ENCODE results near the gene CACNG6. TPM values are rescaled to one million over a fixed set of nuclear protein-coding genes. Genes with fewer than 3 reads are reported as not detected.

The CACNG6 gene
- total RNA-seq, 5 donors from 2014 or later (not counting 1 experiment from before 2014, with no cell fraction given) = not detected

- Histone ChIP-seq H3K4me1 (ENCODE audit: control insufficient read depth in 1 of 2, extremely low read depth in 1 of 2, insufficient read depth in 2 of 2, low read length in 2 of 2) (no peaks in the 10 kb centered on the region), H3K9me3 (no peaks in the 10 kb centered on the region), H3K27ac (ENCODE audit: low read length) (no peak overlapping the region), H3K27me3 (replicated peaks in 1 of 2; ENCODE audit: control insufficient read depth in 2 of 2, extremely low read depth in 1 of 2, insufficient read depth in 2 of 2, low read length in 1 of 2) (peaks cover 16 to 54% of the 10 kb centered on the region in 2 experiments), H3K36me3 (ENCODE audit: control insufficient read depth in 2 of 2, extremely low read depth in 1 of 2, insufficient read depth in 1 of 2, low read length in 1 of 2) (no peaks in the 10 kb centered on the region), H3K4me3 (ENCODE audit: control insufficient read depth in 1 of 2, extremely low read depth in 1 of 2, low read length in 1 of 2) (no peak overlapping the region)
- no peak overlapping the region for H3K27ac Mint-ChIP-seq
- WGBS (ENCODE audit: insufficient coverage) = 13% methylated on average over 5 of the region's 14 CpGs
- H3K27me3 Mint-ChIP-seq = peaks cover 62 to 65% of the 10 kb centered on the region in 2 donors
- CTCF ChIA-PET = no interaction called here
- no peak for DNase-seq
- no peak for ATAC-seq (replicated peaks in 1 of 4)
- POLR2A ChIA-PET = no interaction called here
- H3K36me3 Mint-ChIP-seq = no peaks in the 10 kb centered on the region
- H3K9me3 Mint-ChIP-seq = no peaks in the 10 kb centered on the region
- H3K4me3 Mint-ChIP-seq = no peak overlapping the region
- H3K4me1 Mint-ChIP-seq = peaks cover 0 to 24% (median 7%) of the 10 kb centered on the region in 3 donors
Measured at GRCh38 chr19:53958168-53958571, 33.3 kb upstream of the CACNG6 start.

- CTCF ChIA-PET = no interaction called here
- H3K9me3 Mint-ChIP-seq = no peaks in the 10 kb centered on the region
- POLR2A ChIA-PET = no interaction called here
- 4% methylated on average over 13 of the region's 22 CpGs for WGBS (ENCODE audit: insufficient coverage)
- H3K27ac Mint-ChIP-seq = no peak overlapping the region
- H3K27me3 Mint-ChIP-seq = peaks cover 70% of the 10 kb centered on the region in 2 donors
- Histone ChIP-seq H3K4me1 (ENCODE audit: control insufficient read depth in 1 of 2, extremely low read depth in 1 of 2, insufficient read depth in 2 of 2, low read length in 2 of 2) (no peaks in the 10 kb centered on the region), H3K27me3 (replicated peaks in 1 of 2; ENCODE audit: control insufficient read depth in 2 of 2, extremely low read depth in 1 of 2, insufficient read depth in 2 of 2, low read length in 1 of 2) (peaks cover 18 to 61% of the 10 kb centered on the region in 2 experiments), H3K4me3 (ENCODE audit: control insufficient read depth in 1 of 2, extremely low read depth in 1 of 2, low read length in 1 of 2) (no peak overlapping the region), H3K27ac (ENCODE audit: low read length) (no peak overlapping the region), H3K9me3 (no peaks in the 10 kb centered on the region), H3K36me3 (ENCODE audit: control insufficient read depth in 2 of 2, extremely low read depth in 1 of 2, insufficient read depth in 1 of 2, low read length in 1 of 2) (no peaks in the 10 kb centered on the region)
- H3K4me1 Mint-ChIP-seq = peaks cover 0 to 31% (median 7%) of the 10 kb centered on the region in 3 donors
- no peak for DNase-seq
- ATAC-seq (replicated peaks in 1 of 4) = no peak
- no peaks in the 10 kb centered on the region for H3K36me3 Mint-ChIP-seq
- H3K4me3 Mint-ChIP-seq = no peak overlapping the region
Measured at GRCh38 chr19:53958823-53959757, 32.3 kb upstream of the CACNG6 start.

GRCh38 chr19:53960187-53960586 is 31.2 kb upstream of the CACNG6 start:
- H3K4me3 ChIP-seq (ENCODE audit: control insufficient read depth in 1 of 2, extremely low read depth in 1 of 2, low read length in 1 of 2) = no peak overlapping the region
- no peaks in the 10 kb centered on the region for H3K36me3 Mint-ChIP-seq
- ChIA-PET CTCF (interaction anchor here in 1 of 2 donors (0.6 kb wide), 2 partner anchors 25 to 543 kb away, joined by 4 to 6 read pairs; partner anchors contain the start of gene LAIR2), POLR2A (no interaction called here)
- no peak overlapping the region for H3K4me3 Mint-ChIP-seq
- no peaks in the 10 kb centered on the region for H3K9me3 Mint-ChIP-seq
- H3K27ac ChIP-seq (ENCODE audit: low read length) = no peak overlapping the region
- WGBS (ENCODE audit: insufficient coverage) = 23% methylated on average over 5 of the region's 10 CpGs
- H3K27me3 ChIP-seq (replicated peaks in 1 of 2; ENCODE audit: control insufficient read depth in 2 of 2, extremely low read depth in 1 of 2, insufficient read depth in 2 of 2, low read length in 1 of 2) = peaks cover 17 to 72% of the 10 kb centered on the region in 2 experiments
- no peak overlapping the region for H3K27ac Mint-ChIP-seq
- ATAC-seq (replicated peaks in 1 of 4) (no peak), DNase-seq (no peak)
- no peaks in the 10 kb centered on the region for H3K9me3 ChIP-seq
- peaks cover 76 to 77% of the 10 kb centered on the region in 2 donors for H3K27me3 Mint-ChIP-seq
- peaks cover 0 to 35% (median 13%) of the 10 kb centered on the region in 3 donors for H3K4me1 Mint-ChIP-seq
- H3K36me3 ChIP-seq (ENCODE audit: control insufficient read depth in 2 of 2, extremely low read depth in 1 of 2, insufficient read depth in 1 of 2, low read length in 1 of 2) = no peaks in the 10 kb centered on the region
- H3K4me1 ChIP-seq (ENCODE audit: control insufficient read depth in 1 of 2, extremely low read depth in 1 of 2, insufficient read depth in 2 of 2, low read length in 2 of 2) = no peaks in the 10 kb centered on the region

- H3K27ac ChIP-seq (ENCODE audit: low read length) = no peak overlapping the region
- Mint-ChIP-seq H3K36me3 (no peaks in the 10 kb centered on the region), H3K4me1 (peaks cover 0 to 35% (median 13%) of the 10 kb centered on the region in 3 donors), H3K4me3 (no peak overlapping the region), H3K9me3 (no peaks in the 10 kb centered on the region), H3K27ac (no peak overlapping the region), H3K27me3 (peaks cover 78 to 79% of the 10 kb centered on the region in 2 donors)
- ATAC-seq (replicated peaks in 1 of 4) (no peak), DNase-seq (no peak)
- ChIA-PET CTCF (no interaction called here), POLR2A (no interaction called here)
- H3K4me1 ChIP-seq (ENCODE audit: control insufficient read depth in 1 of 2, extremely low read depth in 1 of 2, insufficient read depth in 2 of 2, low read length in 2 of 2) = no peaks in the 10 kb centered on the region
- H3K9me3 ChIP-seq = no peaks in the 10 kb centered on the region
- H3K27me3 ChIP-seq (replicated peaks in 1 of 2; ENCODE audit: control insufficient read depth in 2 of 2, extremely low read depth in 1 of 2, insufficient read depth in 2 of 2, low read length in 1 of 2) = peaks cover 15 to 77% of the 10 kb centered on the region in 2 experiments
- H3K4me3 ChIP-seq (ENCODE audit: control insufficient read depth in 1 of 2, extremely low read depth in 1 of 2, low read length in 1 of 2) = no peak overlapping the region
- H3K36me3 ChIP-seq (ENCODE audit: control insufficient read depth in 2 of 2, extremely low read depth in 1 of 2, insufficient read depth in 1 of 2, low read length in 1 of 2) = no peaks in the 10 kb centered on the region
- 5% methylated on average over 7 of the region's 8 CpGs for WGBS (ENCODE audit: insufficient coverage)
Measured at GRCh38 chr19:53960886-53961285, 30.6 kb upstream of the CACNG6 start.

GRCh38 chr19:53961523-53962356 is 29.7 kb upstream of the CACNG6 start:
- H3K27ac ChIP-seq (ENCODE audit: low read length) = no peak overlapping the region
- H3K4me1 ChIP-seq (ENCODE audit: control insufficient read depth in 1 of 2, extremely low read depth in 1 of 2, insufficient read depth in 2 of 2, low read length in 2 of 2) = no peaks in the 10 kb centered on the region
- H3K36me3 Mint-ChIP-seq = no peaks in the 10 kb centered on the region
- peaks cover 78 to 80% of the 10 kb centered on the region in 2 donors for H3K27me3 Mint-ChIP-seq
- no peak overlapping the region for H3K4me3 ChIP-seq (ENCODE audit: control insufficient read depth in 1 of 2, extremely low read depth in 1 of 2, low read length in 1 of 2)
- H3K9me3 Mint-ChIP-seq = no peaks in the 10 kb centered on the region
- CTCF ChIA-PET = no interaction called here
- no peak overlapping the region for H3K4me3 Mint-ChIP-seq
- H3K9me3 ChIP-seq = no peaks in the 10 kb centered on the region
- no peaks in the 10 kb centered on the region for H3K36me3 ChIP-seq (ENCODE audit: control insufficient read depth in 2 of 2, extremely low read depth in 1 of 2, insufficient read depth in 1 of 2, low read length in 1 of 2)
- H3K4me1 Mint-ChIP-seq = peaks cover 0 to 35% (median 13%) of the 10 kb centered on the region in 3 donors
- peaks cover 10 to 84% of the 10 kb centered on the region in 2 experiments for H3K27me3 ChIP-seq (replicated peaks in 1 of 2; ENCODE audit: control insufficient read depth in 2 of 2, extremely low read depth in 1 of 2, insufficient read depth in 2 of 2, low read length in 1 of 2)
- DNase-seq = no peak
- no peak for ATAC-seq (replicated peaks in 1 of 4)
- WGBS (ENCODE audit: insufficient coverage) = 9% methylated on average over 21 of the region's 32 CpGs
- no peak overlapping the region for H3K27ac Mint-ChIP-seq
- POLR2A ChIA-PET = no interaction called here

- CTCF ChIA-PET = no interaction called here
- H3K4me3 Mint-ChIP-seq = no peak within 1 kb of the TSS
- no peak for ATAC-seq (replicated peaks in 1 of 4)
- no peak for DNase-seq
- H3K36me3 Mint-ChIP-seq = no peaks in the 10 kb centered on the region
- Histone ChIP-seq H3K4me3 (ENCODE audit: control insufficient read depth in 1 of 2, extremely low read depth in 1 of 2, low read length in 1 of 2) (no peak within 1 kb of the TSS), H3K4me1 (ENCODE audit: control insufficient read depth in 1 of 2, extremely low read depth in 1 of 2, insufficient read depth in 2 of 2, low read length in 2 of 2) (no peaks in the 10 kb centered on the region), H3K9me3 (no peaks in the 10 kb centered on the region), H3K27me3 (replicated peaks in 1 of 2; ENCODE audit: control insufficient read depth in 2 of 2, extremely low read depth in 1 of 2, insufficient read depth in 2 of 2, low read length in 1 of 2) (peaks cover 6 to 77% of the 10 kb centered on the region in 2 experiments), H3K27ac (ENCODE audit: low read length) (no peak within 1 kb of the TSS), H3K36me3 (ENCODE audit: control insufficient read depth in 2 of 2, extremely low read depth in 1 of 2, insufficient read depth in 1 of 2, low read length in 1 of 2) (no peaks in the 10 kb centered on the region)
- no peaks in the 10 kb centered on the region for H3K9me3 Mint-ChIP-seq
- WGBS (ENCODE audit: insufficient coverage) = 15% methylated on average over 17 of the region's 55 CpGs
- peaks cover 72 to 77% of the 10 kb centered on the region in 2 donors for H3K27me3 Mint-ChIP-seq
- POLR2A ChIA-PET = no interaction called here
- peaks cover 0 to 35% (median 11%) of the 10 kb centered on the region in 3 donors for H3K4me1 Mint-ChIP-seq
- peak within 1 kb of the TSS in 1 of 2 donors; percentile 19 for H3K27ac Mint-ChIP-seq
Measured at GRCh38 chr19:53962887-53963431, 28.5 kb upstream of the CACNG6 start, which contains the start of gene CACNG8. CACNG8 (plus strand) TSS chr19:53962937.

Measured in T-cell (primary cell).